Measurements from ENCODE around the gene MYPN. TPM values are rescaled to one million over a fixed set of nuclear protein-coding genes. Genes with fewer than 3 reads are reported as not detected.
"Not testable (repeated sequence)": the region's sequence is repeated elsewhere in the genome, so short reads cannot be mapped to it uniquely, and the experiment has no call there.

Gene MYPN
- total RNA-seq, 1 donor from 2014 or later: not detected

GRCh38 chr10:68221196-68221595, 111.9 kb downstream of the MYPN start:
- DNase-seq (ENCODE audit: low spot score in 2 of 2) (no peak), FAIRE-seq (no peak)

- DNase-seq (ENCODE audit: low spot score in 2 of 2): no peak
- FAIRE-seq: no peak
Observed at GRCh38 chr10:68222391-68222790, 113.1 kb downstream of the MYPN start.

- FAIRE-seq: no peak
- no peak for DNase-seq (ENCODE audit: low spot score in 2 of 2)
Observed at GRCh38 chr10:68223535-68224165, 114.4 kb downstream of the MYPN start.

GRCh38 chr10:68224810-68225209, 115.5 kb downstream of the MYPN start:
- no peak for DNase-seq (ENCODE audit: low spot score in 2 of 2)

GRCh38 chr10:68230268-68230667, 121.0 kb downstream of the MYPN start:
- DNase-seq (ENCODE audit: low spot score in 2 of 2): no peak
- FAIRE-seq: no peak

More at GRCh38 chr10:68224810-68225209, 115.5 kb downstream of the MYPN start:
- FAIRE-seq: no peak

GRCh38 chr10:68231106-68231816, 122.0 kb downstream of the MYPN start:
- FAIRE-seq: no peak
- DNase-seq (ENCODE audit: low spot score in 2 of 2): peak; percentile 87 to 88

GRCh38 chr10:68231817-68232251, 122.5 kb downstream of the MYPN start, which contains the start of gene ATOH7:
Gene ATOH7 (minus strand): TSS chr10:68232113. CDS start chr10:68231677, 436 bp downstream.
- DNase-seq (ENCODE audit: low spot score in 2 of 2) (peak in 1 of 2 donors; percentile 20), FAIRE-seq (no peak)

GRCh38 chr10:68233046-68233445, 123.8 kb downstream of the MYPN start:
- no peak for DNase-seq (ENCODE audit: low spot score in 2 of 2)
- no peak for FAIRE-seq

- DNase-seq (ENCODE audit: low spot score in 2 of 2) (no peak), FAIRE-seq (no peak)
Observed at GRCh38 chr10:68235111-68235510, 125.8 kb downstream of the MYPN start.

GRCh38 chr10:68235581-68235980, 126.3 kb downstream of the MYPN start:
- no peak for DNase-seq (ENCODE audit: low spot score in 2 of 2)
- no peak for FAIRE-seq

- DNase-seq (ENCODE audit: low spot score in 2 of 2) (no peak), FAIRE-seq (no peak)
Observed at GRCh38 chr10:68237173-68237572, 127.9 kb downstream of the MYPN start.

GRCh38 chr10:68238371-68238770, 129.1 kb downstream of the MYPN start:
- FAIRE-seq: no peak
- no peak for DNase-seq (ENCODE audit: low spot score in 2 of 2)

- FAIRE-seq (no peak), DNase-seq (ENCODE audit: low spot score in 2 of 2) (no peak)
Observed at GRCh38 chr10:68239069-68239468, 129.8 kb downstream of the MYPN start.

GRCh38 chr10:68239596-68240150, 130.4 kb downstream of the MYPN start:
- DNase-seq (ENCODE audit: low spot score in 2 of 2) (no peak), FAIRE-seq (no peak)

GRCh38 chr10:68242051-68242450, 132.8 kb downstream of the MYPN start:
- no peak for FAIRE-seq
- DNase-seq (ENCODE audit: low spot score in 2 of 2): no peak

- not testable (repeated sequence) for FAIRE-seq; DNase-seq (ENCODE audit: low spot score in 2 of 2)
Observed at GRCh38 chr10:68246397-68246796, 137.1 kb downstream of the MYPN start.

- FAIRE-seq: no peak
Observed at GRCh38 chr10:68247931-68248330, 138.6 kb downstream of the MYPN start.

GRCh38 chr10:68249297-68249696, 140.0 kb downstream of the MYPN start:
- no peak for DNase-seq (ENCODE audit: low spot score in 2 of 2)
- no peak for FAIRE-seq

More at GRCh38 chr10:68247931-68248330, 138.6 kb downstream of the MYPN start:
- no peak for DNase-seq (ENCODE audit: low spot score in 2 of 2)

GRCh38 chr10:68251151-68251550, 141.9 kb downstream of the MYPN start:
- FAIRE-seq (no peak), DNase-seq (ENCODE audit: low spot score in 2 of 2) (no peak)

GRCh38 chr10:68251625-68252495, 142.6 kb downstream of the MYPN start:
- FAIRE-seq (no peak), DNase-seq (ENCODE audit: low spot score in 2 of 2) (no peak)

- no peak for FAIRE-seq
- DNase-seq (ENCODE audit: low spot score in 2 of 2): no peak
Observed at GRCh38 chr10:68253346-68253745, 144.1 kb downstream of the MYPN start.

Measured in frontal cortex (tissue), 4 donors.